ENCODE measurements around the gene LPAR5. TPM values are rescaled to one million over a fixed set of nuclear protein-coding genes. Genes with fewer than 3 reads are reported as not detected.

LPAR5 gene
- total RNA-seq, 2 experiments from 2014 or later, result 14.4 to 25.3 TPM

DNA sequence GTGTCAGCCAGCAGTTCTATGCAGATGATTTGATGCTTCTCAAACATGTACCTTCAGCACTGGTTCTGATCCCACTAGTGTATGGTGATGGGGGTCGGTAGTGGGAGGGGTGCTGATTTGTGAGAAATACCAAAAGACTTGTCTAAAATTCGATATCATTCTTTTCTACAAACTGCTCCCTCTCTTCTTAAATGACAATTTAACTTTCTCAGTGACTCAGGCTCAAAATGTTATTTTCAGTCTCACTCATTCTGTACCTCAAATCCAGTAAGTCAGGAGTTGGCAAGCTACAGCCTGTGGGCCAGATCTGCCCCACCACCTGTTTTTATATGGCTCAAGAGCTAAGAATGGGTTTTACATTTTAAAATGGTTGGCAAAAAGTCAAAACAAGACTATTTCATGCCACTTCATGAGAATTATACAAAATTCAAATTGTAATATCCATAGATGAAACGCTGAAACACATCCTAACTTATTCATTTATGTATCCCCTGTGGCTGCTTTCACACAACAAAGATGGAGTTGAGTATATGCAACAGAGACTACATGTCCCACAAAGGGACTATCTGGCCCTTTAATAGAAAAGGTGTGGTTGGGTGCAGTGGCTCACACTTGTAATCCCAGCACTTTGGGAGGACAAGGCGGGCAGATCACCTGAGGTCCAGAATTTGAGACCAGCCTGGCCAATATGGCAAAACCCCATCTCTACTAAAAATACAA is 61.0 kb downstream of the LPAR5 start:
- H3K4me3 ChIP-seq (ENCODE audit: low read depth, low read length, poor library complexity, severe bottlenecking), result no peak overlapping the region
- no peaks in the 10 kb centered on the region for H4K20me1 ChIP-seq (ENCODE audit: insufficient read depth, low read length)
- no peak overlapping the region for H3K4me2 ChIP-seq (ENCODE audit: low read length)
- H2AFZ ChIP-seq (ENCODE audit: low read length), result no peak overlapping the region
- H3K79me2 ChIP-seq (ENCODE audit: insufficient read depth, low read depth, low read length), result no peaks in the 10 kb centered on the region
- H3K27ac ChIP-seq (ENCODE audit: low read depth, low read length, poor library complexity, severe bottlenecking), result no peak overlapping the region
- ChIA-PET CTCF (ENCODE audit: unreplicated experiment) (no interaction called here), POLR2A (no interaction called here)
- no peaks in the 10 kb centered on the region for H3K9me2 ChIP-seq (ENCODE audit: insufficient read depth, low read length)
- H3K36me3 ChIP-seq (ENCODE audit: insufficient read depth, low read length), result peaks cover 91% of the 10 kb centered on the region
- no peaks in the 10 kb centered on the region for H3K9me3 ChIP-seq (ENCODE audit: low read length)
- H3K4me1 ChIP-seq (ENCODE audit: insufficient read depth, low read length, poor library complexity, severe bottlenecking), result peaks cover 3% of the 10 kb centered on the region
- TF ChIP-seq EZH2phosphoT487 (IDR thresholded peaks at IDR 0.05; ENCODE audit: borderline replicate concordance, low read depth, low read length) (no peak), CTCF (conservative IDR thresholded peaks at IDR 0.05; ENCODE audit: low read length) (no peak)
- DNase-seq (ENCODE audit: low spot score), result no peak
- intact Hi-C loops (cut with micrococcal nuclease; ENCODE audit: unreplicated experiment), result no loop called here
- BruUV-seq (replicated peaks), result no TSS peak

DNA sequence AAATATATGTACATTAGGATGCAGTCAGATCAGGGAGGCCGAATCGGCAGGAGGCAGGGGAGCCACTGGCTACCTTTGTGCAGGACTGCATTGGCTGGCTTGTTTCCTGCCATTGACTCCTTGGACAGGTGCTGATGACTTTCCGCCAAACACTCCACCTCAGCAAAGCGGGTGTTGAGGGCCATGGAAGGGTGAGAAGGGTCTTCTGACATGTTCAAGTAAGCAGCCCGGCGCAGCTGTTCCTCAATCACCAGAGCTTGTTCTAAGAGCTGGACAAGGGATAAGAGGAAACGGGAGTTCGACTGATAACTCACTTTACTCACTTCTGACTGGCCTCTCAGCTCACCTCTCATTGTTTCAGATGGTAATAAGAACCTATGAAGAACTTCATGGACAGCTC is 62.8 kb downstream of the LPAR5 start:
- H3K4me2 ChIP-seq (ENCODE audit: low read length), result no peak overlapping the region
- no peak for DNase-seq (ENCODE audit: low spot score)
- H4K20me1 ChIP-seq (ENCODE audit: insufficient read depth, low read length), result no peaks in the 10 kb centered on the region
- no peaks in the 10 kb centered on the region for H3K9me3 ChIP-seq (ENCODE audit: low read length)
- no peak overlapping the region for H3K27ac ChIP-seq (ENCODE audit: low read depth, low read length, poor library complexity, severe bottlenecking)
- no peak for TF ChIP-seq EZH2phosphoT487 (IDR thresholded peaks at IDR 0.05; ENCODE audit: borderline replicate concordance, low read depth, low read length)
- TF ChIP-seq CTCF (conservative IDR thresholded peaks at IDR 0.05; ENCODE audit: low read length), result no peak
- intact Hi-C loops (cut with micrococcal nuclease; ENCODE audit: unreplicated experiment), result no loop called here
- no peaks in the 10 kb centered on the region for H3K9me2 ChIP-seq (ENCODE audit: insufficient read depth, low read length)
- H3K4me3 ChIP-seq (ENCODE audit: low read depth, low read length, poor library complexity, severe bottlenecking), result no peak overlapping the region
- no peak overlapping the region for H2AFZ ChIP-seq (ENCODE audit: low read length)
- BruUV-seq (replicated peaks), result no TSS peak
- CTCF ChIA-PET (ENCODE audit: unreplicated experiment), result no interaction called here
- H3K4me1 ChIP-seq (ENCODE audit: insufficient read depth, low read length, poor library complexity, severe bottlenecking), result peaks cover 10% of the 10 kb centered on the region
- POLR2A ChIA-PET, result interaction anchor here (0.6 kb wide), 1 partner anchor 39 kb away, joined by 3 read pairs; no protein-coding TSS in a partner anchor
- H3K79me2 ChIP-seq (ENCODE audit: insufficient read depth, low read depth, low read length), result peaks cover under 1% of the 10 kb centered on the region; the same call in 1 of the 2 replicates
- H3K36me3 ChIP-seq (ENCODE audit: insufficient read depth, low read length), result peaks cover 85% of the 10 kb centered on the region

- peaks cover 26% of the 10 kb centered on the region for H3K79me2 ChIP-seq (ENCODE audit: insufficient read depth, low read depth, low read length)
- BruUV-seq (replicated peaks), result TSS peak; percentile 82
- TF ChIP-seq EZH2phosphoT487 (IDR thresholded peaks at IDR 0.05; ENCODE audit: borderline replicate concordance, low read depth, low read length) (no peak), CTCF (conservative IDR thresholded peaks at IDR 0.05; ENCODE audit: low read length) (peak; percentile 94)
- H3K4me2 ChIP-seq (ENCODE audit: low read length), result no peak overlapping the region
- ChIA-PET CTCF (ENCODE audit: unreplicated experiment) (interaction anchor here (0.6 to 1.2 kb wide), 4 partner anchors 13 to 216 kb away, joined by 3 read pairs; no protein-coding TSS in a partner anchor), POLR2A (interaction anchor here (0.6 to 1.2 kb wide), 5 partner anchors 27 to 1177 kb away, joined by 3 to 8 read pairs (median 6); partner anchors contain the start of gene CLEC4C)
- H3K4me1 ChIP-seq (ENCODE audit: insufficient read depth, low read length, poor library complexity, severe bottlenecking), result peaks cover 21% of the 10 kb centered on the region
- H3K9me2 ChIP-seq (ENCODE audit: insufficient read depth, low read length), result no peaks in the 10 kb centered on the region
- no peaks in the 10 kb centered on the region for H3K9me3 ChIP-seq (ENCODE audit: low read length)
- DNase-seq (ENCODE audit: low spot score), result peak; percentile 69
- peaks cover 12% of the 10 kb centered on the region for H4K20me1 ChIP-seq (ENCODE audit: insufficient read depth, low read length)
- H3K36me3 ChIP-seq (ENCODE audit: insufficient read depth, low read length), result peaks cover 78% of the 10 kb centered on the region
- no peak overlapping the region for H3K4me3 ChIP-seq (ENCODE audit: low read depth, low read length, poor library complexity, severe bottlenecking)
- intact Hi-C loops (cut with micrococcal nuclease; ENCODE audit: unreplicated experiment), result loop anchor here (2.0 kb wide), 1 partner anchor 36 kb away; the partner anchor contains the start of gene CHD4
- H2AFZ ChIP-seq (ENCODE audit: low read length), result no peak overlapping the region
- no peak overlapping the region for H3K27ac ChIP-seq (ENCODE audit: low read depth, low read length, poor library complexity, severe bottlenecking)
These were observed 65.4 kb downstream of the LPAR5 start for GRCh38 chr12:6570264-6570887.
